K562 (cell line): ENCODE results near the gene PRRX1. TPM values are rescaled to one million over a fixed set of nuclear protein-coding genes. Genes with fewer than 3 reads are reported as not detected.

Experiments used
- ATAC-seq: fragments of 200-7000 bp; cut with Tn5 transposase; 3 replicates; pipeline ENCODE4 v1.9.1; 2020; ENCODE audit warnings: moderate library complexity
- BruUV-seq: library from RNA; stranded (reverse); fragments of 400-500 nt; replicated peaks from 2 replicates; lab custom pipeline; 2021; lab: Mats Ljungman, UMichigan
- CTCF ChIA-PET: fragments of 300-600 bp; formaldehyde crosslinking; extraction: SDS; loops from one replicate; lab custom pipeline; 2021; ENCODE audit warnings: low intra/inter-chr PET ratio; lab: Yijun Ruan, JAX
- POLR2A ChIA-PET: fragments of 300-600, 350-650 bp; sonication (Branson Sonifier 250); formaldehyde crosslinking; extraction: SDS; loops from one replicate; lab custom pipeline; 2021; ENCODE audit warnings: antibody characterized with exemption, inconsistent platforms; lab: Yijun Ruan, JAX
- DNase-seq, 4 experiments: peaks; one replicate each; pipeline versions ENCODE4 v3.0.0 to v3.0.0-alpha.2; 2011 to 2018; ENCODE audit warnings: low spot score in 3 of 4, mixed read lengths in 3 of 4; ENCODE audit errors: extremely low read depth in 1 of 4
- FAIRE-seq: peaks from 2 replicates; lab custom pipeline; 2011; peaks lifted over from hg19 to GRCh38; lab: Jason Lieb, UNC
- H2AFZ ChIP-seq: 2 replicates; pipeline ENCODE4 v1.6.0; 2011; ENCODE audit warnings: low read depth, low read length, control low read depth, inconsistent platforms
- H3K27ac ChIP-seq: fragments of 200-600 bp; 3 replicates; pipeline ENCODE4 v1.8.0; 2011; ENCODE audit warnings: low read depth, mild to moderate bottlenecking, control low read depth, inconsistent platforms, low read length, moderate library complexity, mixed read lengths; ENCODE audit errors: extremely low read depth
- H3K27me3 ChIP-seq, 2 experiments: fragments of 300-600 bp in 1 of 2; 2 replicates in 1 of 2; 3 replicates in 1 of 2; pipeline versions ENCODE4 v1.6.0 to v1.8.0; 2011; ENCODE audit warnings: inconsistent platforms in 2 of 2, low read length in 2 of 2, mild to moderate bottlenecking in 1 of 2, mixed read lengths in 1 of 2, moderate library complexity in 1 of 2; ENCODE audit not compliant: control insufficient read depth in 2 of 2, insufficient read depth in 2 of 2
- H3K36me3 ChIP-seq: fragments of 300-600 bp; 3 replicates; pipeline ENCODE4 v1.8.0; 2011; ENCODE audit warnings: mild to moderate bottlenecking, low read length, inconsistent platforms; ENCODE audit not compliant: control insufficient read depth, insufficient read depth
- H3K4me1 ChIP-seq, 2 experiments: fragments of 200-600 bp in 1 of 2; replicated peaks in 1 of 2; 2 replicates in 1 of 2; 3 replicates in 1 of 2; pipeline versions ENCODE4 v1.5.1 to v1.8.0; 2011; ENCODE audit warnings: inconsistent platforms in 2 of 2, low read length in 2 of 2, mild to moderate bottlenecking in 1 of 2, mixed read lengths in 1 of 2, moderate library complexity in 1 of 2; ENCODE audit not compliant: control insufficient read depth in 2 of 2, insufficient read depth in 2 of 2
- H3K4me2 ChIP-seq: 2 replicates; pipeline ENCODE4 v1.6.1; 2011; ENCODE audit warnings: low read length, control low read depth, inconsistent platforms, mixed read lengths; ENCODE audit not compliant: insufficient read depth
- H3K4me3 ChIP-seq: fragments of 200-600 bp; sonication (generic), shearing (Covaris generic); 2 replicates; pipeline ENCODE4 v1.5.1; 2016; ENCODE audit warnings: control low read depth, inconsistent platforms
- H3K79me2 ChIP-seq: fragments of 200-600 bp; 3 replicates; pipeline ENCODE4 v1.8.0; 2011; ENCODE audit warnings: low read length, inconsistent platforms; ENCODE audit not compliant: control insufficient read depth, insufficient read depth
- H3K9ac ChIP-seq, 2 experiments: 2 replicates each; pipeline versions ENCODE4 v1.6.0 to v1.6.1; 2011; ENCODE audit warnings: low read depth in 2 of 2, low read length in 2 of 2, control low read depth in 1 of 2, inconsistent platforms in 1 of 2, mild to moderate bottlenecking in 1 of 2, mixed read lengths in 1 of 2; ENCODE audit not compliant: insufficient read depth in 1 of 2
- H3K9me1 ChIP-seq: one replicate; pipeline ENCODE4 v1.6.0; 2011; ENCODE audit warnings: inconsistent platforms, mild to moderate bottlenecking, low read length, moderate library complexity; ENCODE audit not compliant: control insufficient read depth, insufficient read depth
- H3K9me3 ChIP-seq: replicated peaks from 2 replicates; pipeline ENCODE4 v1.5.1; 2011; ENCODE audit warnings: low read depth, low read length, inconsistent platforms; ENCODE audit not compliant: control insufficient read depth, insufficient read depth
- H4K20me1 ChIP-seq: replicated peaks from 2 replicates; pipeline ENCODE4 v1.6.1; 2011; ENCODE audit warnings: low read length, inconsistent platforms, mixed read lengths; ENCODE audit not compliant: control insufficient read depth, insufficient read depth
- ASH1L ChIP-seq: fragments of 450-650 bp; IDR thresholded peaks from 2 replicates; pipeline ENCODE4 v1.6.1; 2018; ENCODE audit warnings: borderline replicate concordance, mild to moderate bottlenecking, low read depth; ENCODE audit not compliant: partially characterized antibody
- ELK1 ChIP-seq: sonication (generic); formaldehyde crosslinking; IDR thresholded peaks from 2 replicates; pipeline ENCODE4 v1.8.1; 2022; ENCODE audit warnings: missing genetic modification reagents
- EP400 ChIP-seq: fragments of 450-650 bp; IDR thresholded peaks from 2 replicates; pipeline ENCODE4 v1.6.1; 2017; ENCODE audit warnings: antibody characterized with exemption, mild to moderate bottlenecking, moderate library complexity
- TAF9B ChIP-seq: fragments of 450-650 bp; IDR thresholded peaks from 2 replicates; pipeline ENCODE4 v1.6.1; 2018; ENCODE audit warnings: mild to moderate bottlenecking; ENCODE audit not compliant: partially characterized antibody
- U2AF1 ChIP-seq: fragments of 200-400 bp; formaldehyde crosslinking; optimal IDR thresholded peaks from 2 replicates; pipeline ENCODE3; 2017; ENCODE audit warnings: mild to moderate bottlenecking, low read depth, low read length, moderate library complexity
- WGBS: fragments of 100-300 bp; shearing (Covaris generic); methylation state at CpG from one replicate; pipeline ENCODE4 v1.1.6; 2016; ENCODE audit warnings: low coverage, mixed read lengths; ENCODE audit not compliant: insufficient coverage; ENCODE audit errors: missing lambda C conversion rate; 5-methylcytosine and 5-hydroxymethylcytosine counted together
- in situ Hi-C: fragments of 300-500 bp; cut with MboI; formaldehyde crosslinking; loops from 4 replicates; pipeline ENCODE4 v1.15.0; 2018; ENCODE audit warnings: inconsistent platforms, mixed read lengths
- intact Hi-C: fragments of 100-400 bp; cut with micrococcal nuclease; formaldehyde crosslinking; loops from 2 replicates; pipeline ENCODE4 v1.14.2; 2022
- polyA plus RNA-seq, 8 experiments: library from polyadenylated mRNA; depleted of rRNA in 4 of 8; stranded (reverse) in 5 of 8; unstranded in 3 of 8; fragments of >200 nt; fragmentation: Nextera tagmentation in 2 of 8; fragmentation: Illumina TruSeq in 1 of 8; extraction: Ambion mirVana in 2 of 8; extraction: Trizol in 1 of 8; gene quantifications; 2 replicates each; pipeline versions ENCODE4 v1.2.1 to v1.2.3, GENCODE V29; 2011 to 2014; ENCODE audit warnings: inconsistent platforms in 1 of 8, missing spikeins in 1 of 8
- total RNA-seq, 7 experiments: library from RNA; depleted of rRNA in 6 of 7; stranded (reverse); fragments of >200 nt in 6 of 7; fragmentation: Illumina TruSeq in 2 of 7; extraction: Trizol in 2 of 7; gene quantifications; 2 replicates each; pipeline versions ENCODE4 v1.2.1 to v1.2.3, GENCODE V29; 2011 to 2021; ENCODE audit warnings: low replicate concordance in 1 of 7
- TF ChIP-seq, protein P1 (sequence below): fragments of 450-650 bp; IDR thresholded peaks from 2 replicates; pipeline ENCODE4 v1.6.1; 2016; ENCODE audit warnings: low read depth

PRRX1 gene
- total and polyA plus RNA-seq, 9 of the 15 experiments (the other 6 are each of a cell fraction or from before 2014, with no cell fraction given) = not detected

DNA sequence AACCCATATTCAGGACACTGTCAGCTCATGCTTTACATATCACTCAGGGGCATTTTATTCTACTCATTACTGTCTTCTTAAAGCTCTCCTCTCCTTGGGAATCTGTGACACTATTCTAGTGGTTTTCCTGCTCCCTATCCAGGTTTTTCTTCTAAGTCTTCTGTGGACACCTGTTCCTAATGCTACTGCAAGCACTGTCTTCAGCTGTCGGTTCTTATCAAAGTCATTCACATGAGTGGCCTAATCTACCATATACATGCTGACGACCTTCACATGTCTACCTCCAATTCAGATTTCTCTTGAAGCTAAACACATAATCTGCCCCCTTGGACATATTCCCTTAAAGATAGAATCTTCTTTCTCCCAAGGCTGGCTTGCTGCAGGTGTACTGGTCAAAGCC is 39.8 kb upstream of the PRRX1 start:
- no peak overlapping the region for H3K4me2 ChIP-seq
- H3K4me1 ChIP-seq = no peaks in the 10 kb centered on the region
- no TSS peak for BruUV-seq
- no peak for FAIRE-seq
- H3K9me1 ChIP-seq = no peaks in the 10 kb centered on the region
- no peak overlapping the region for H3K27ac ChIP-seq
- no peak for DNase-seq
- CTCF ChIA-PET = no interaction called here
- no peak overlapping the region for H3K9ac ChIP-seq
- no peaks in the 10 kb centered on the region for H4K20me1 ChIP-seq
- no peaks in the 10 kb centered on the region for H3K36me3 ChIP-seq
- POLR2A ChIA-PET = no interaction called here
- intact Hi-C loops (no loop called here), in situ Hi-C loops (no loop called here)
- WGBS = 0% methylated on average over 2 of the region's 2 CpGs
- H3K27me3 ChIP-seq = no peaks in the 10 kb centered on the region
- no peaks in the 10 kb centered on the region for H3K9me3 ChIP-seq
- no peak for ATAC-seq
- H2AFZ ChIP-seq = no peak overlapping the region
- no peak overlapping the region for H3K4me3 ChIP-seq
- TF ChIP-seq ASH1L (no peak), EP400 (no peak), ELK1 (CRISPR knock-in tag) (no peak), U2AF1 (no peak), TAF9B (no peak)
- TF ChIP-seq, protein P1, sequence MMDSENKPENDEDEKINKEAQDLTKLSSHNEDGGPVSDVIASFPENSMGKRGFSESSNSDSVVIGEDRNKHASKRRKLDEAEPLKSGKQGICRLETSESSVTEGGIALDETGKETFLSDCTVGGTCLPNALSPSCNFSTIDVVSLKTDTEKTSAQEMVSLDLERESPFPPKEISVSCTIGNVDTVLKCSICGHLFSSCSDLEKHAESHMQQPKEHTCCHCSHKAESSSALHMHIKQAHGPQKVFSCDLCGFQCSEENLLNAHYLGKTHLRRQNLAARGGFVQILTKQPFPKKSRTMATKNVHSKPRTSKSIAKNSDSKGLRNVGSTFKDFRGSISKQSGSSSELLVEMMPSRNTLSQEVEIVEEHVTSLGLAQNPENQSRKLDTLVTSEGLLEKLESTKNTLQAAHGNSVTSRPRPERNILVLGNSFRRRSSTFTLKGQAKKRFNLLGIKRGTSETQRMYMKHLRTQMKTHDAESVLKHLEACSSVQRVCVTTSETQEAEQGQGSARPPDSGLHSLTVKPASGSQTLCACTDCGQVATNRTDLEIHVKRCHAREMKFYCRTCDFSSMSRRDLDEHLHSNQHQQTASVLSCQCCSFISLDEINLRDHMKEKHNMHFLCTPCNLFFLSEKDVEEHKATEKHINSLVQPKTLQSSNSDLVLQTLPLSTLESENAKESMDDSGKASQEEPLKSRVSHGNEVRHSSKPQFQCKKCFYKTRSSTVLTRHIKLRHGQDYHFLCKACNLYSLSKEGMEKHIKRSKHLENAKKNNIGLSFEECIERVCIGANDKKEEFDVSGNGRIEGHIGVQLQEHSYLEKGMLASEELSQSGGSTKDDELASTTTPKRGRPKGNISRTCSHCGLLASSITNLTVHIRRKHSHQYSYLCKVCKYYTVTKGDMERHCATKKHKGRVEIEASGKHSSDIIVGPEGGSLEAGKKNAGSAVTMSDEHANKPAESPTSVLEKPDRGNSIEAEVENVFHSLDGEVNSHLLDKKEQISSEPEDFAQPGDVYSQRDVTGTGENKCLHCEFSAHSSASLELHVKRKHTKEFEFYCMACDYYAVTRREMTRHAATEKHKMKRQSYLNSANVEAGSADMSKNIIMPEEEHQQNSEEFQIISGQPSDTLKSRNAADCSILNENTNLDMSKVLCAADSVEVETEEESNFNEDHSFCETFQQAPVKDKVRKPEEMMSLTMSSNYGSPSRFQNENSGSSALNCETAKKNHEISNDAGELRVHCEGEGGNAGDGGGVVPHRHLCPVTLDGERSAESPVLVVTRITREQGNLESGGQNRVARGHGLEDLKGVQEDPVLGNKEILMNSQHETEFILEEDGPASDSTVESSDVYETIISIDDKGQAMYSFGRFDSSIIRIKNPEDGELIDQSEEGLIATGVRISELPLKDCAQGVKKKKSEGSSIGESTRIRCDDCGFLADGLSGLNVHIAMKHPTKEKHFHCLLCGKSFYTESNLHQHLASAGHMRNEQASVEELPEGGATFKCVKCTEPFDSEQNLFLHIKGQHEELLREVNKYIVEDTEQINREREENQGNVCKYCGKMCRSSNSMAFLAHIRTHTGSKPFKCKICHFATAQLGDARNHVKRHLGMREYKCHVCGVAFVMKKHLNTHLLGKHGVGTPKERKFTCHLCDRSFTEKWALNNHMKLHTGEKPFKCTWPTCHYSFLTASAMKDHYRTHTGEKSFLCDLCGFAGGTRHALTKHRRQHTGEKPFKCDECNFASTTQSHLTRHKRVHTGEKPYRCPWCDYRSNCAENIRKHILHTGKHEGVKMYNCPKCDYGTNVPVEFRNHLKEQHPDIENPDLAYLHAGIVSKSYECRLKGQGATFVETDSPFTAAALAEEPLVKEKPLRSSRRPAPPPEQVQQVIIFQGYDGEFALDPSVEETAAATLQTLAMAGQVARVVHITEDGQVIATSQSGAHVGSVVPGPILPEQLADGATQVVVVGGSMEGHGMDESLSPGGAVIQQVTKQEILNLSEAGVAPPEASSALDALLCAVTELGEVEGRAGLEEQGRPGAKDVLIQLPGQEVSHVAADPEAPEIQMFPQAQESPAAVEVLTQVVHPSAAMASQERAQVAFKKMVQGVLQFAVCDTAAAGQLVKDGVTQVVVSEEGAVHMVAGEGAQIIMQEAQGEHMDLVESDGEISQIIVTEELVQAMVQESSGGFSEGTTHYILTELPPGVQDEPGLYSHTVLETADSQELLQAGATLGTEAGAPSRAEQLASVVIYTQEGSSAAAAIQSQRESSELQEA = no peak
- H3K79me2 ChIP-seq = no peaks in the 10 kb centered on the region
